ENCODE data around the gene RNGTT.
"Not testable (repeated sequence)": the region's sequence is repeated elsewhere in the genome, so short reads cannot be mapped to it uniquely, and the experiment has no call there.

The RNGTT gene

DNA sequence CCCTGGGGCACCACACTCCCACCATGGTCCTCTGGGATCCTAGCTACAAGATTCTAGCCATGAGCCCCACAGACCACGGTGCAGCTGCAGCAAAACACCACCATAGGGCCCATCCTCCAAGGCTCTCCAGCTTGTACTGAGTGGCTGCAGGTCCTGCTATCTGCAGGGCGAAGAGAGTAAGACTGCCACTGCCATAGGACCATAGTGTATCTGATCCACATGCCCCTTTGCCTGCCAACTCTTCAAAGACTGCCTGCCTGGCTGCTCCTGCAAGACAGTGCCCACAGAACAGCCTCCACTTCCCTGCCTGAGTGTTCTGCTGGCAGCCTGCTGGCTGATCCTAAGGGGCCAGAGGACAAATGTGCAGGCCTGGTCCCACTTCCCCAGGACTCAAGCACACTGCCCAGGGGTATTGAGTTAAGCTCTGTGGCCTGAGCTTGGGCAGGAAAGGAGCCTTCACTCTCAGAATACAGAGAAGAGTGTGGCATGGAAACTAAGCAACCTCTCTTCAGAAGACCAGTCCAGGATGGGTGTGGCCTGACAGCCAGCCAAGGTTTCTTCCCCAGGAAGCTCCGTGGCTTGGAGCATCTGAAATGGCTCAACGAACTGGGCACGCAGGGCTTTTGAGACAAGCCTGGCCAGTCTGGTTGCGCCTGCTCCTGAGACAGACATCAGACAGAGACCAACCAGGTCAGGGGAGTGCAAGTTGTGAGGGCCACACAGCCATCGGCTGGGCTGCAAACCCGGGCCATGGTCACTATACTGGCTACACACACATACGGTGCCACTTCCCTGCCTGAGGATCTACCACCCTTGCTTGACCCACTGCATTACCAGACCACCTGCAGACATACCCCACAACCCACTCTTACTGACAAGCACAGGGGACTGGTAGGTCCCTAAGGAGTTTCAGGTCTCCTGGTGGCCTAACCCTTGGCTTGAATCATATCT lies 54.5 kb downstream of the RNGTT start:
- DNase-seq = no peak

DNA sequence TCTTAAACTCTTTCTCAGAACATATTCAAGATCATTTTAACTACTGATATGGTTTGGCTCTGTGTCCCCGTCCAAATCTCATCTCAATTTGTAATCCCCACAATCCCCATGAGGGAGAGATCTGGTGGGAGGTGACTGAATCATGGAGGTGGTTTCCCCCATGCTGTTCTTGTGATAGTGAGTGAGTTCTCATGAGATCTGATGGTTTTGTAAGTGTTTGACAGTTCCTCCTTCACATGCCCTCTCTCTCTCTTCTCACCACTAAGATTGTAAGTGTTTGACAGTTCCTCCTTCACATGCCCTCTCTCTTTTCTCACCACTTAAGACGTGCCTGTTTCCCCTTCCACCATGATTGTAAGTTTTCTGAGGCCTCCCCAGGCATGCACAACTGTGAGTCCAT lies 56.3 kb downstream of the RNGTT start:
- not testable (repeated sequence) for DNase-seq

DNA sequence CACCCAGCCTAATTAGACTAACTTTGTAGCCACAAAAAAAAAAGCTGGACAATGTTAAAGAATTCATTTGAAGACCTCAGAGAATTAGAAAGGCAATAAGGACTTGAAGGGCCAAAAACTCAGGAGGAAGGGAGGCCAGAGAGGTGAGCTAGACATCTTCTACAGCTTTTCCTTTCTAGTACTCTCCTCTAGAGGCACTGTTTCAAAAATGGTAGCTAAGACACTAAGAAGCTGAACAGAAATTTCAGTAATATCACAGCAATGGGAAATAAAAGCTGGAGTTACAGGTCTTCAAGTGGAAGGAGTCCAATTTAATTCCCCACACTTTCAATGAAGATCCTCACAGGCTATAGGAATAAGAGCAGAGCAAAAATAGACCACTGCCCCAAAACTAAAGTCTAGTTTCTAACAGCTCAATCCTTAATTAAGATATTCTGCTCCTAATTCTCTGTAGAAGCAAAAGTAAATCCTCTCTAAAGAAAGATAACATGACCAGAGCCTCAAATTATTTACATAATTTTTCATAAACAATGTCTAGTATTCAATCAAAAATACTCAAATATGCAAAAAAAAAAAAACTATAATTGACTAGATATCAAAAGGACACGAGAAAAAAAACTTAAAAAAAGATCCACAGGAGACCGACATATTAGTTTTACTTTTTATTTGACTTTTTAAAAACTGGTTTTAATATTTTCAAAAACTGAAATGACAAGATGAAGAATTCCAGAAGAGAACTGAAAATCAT lies 63.7 kb downstream of the RNGTT start:
- DNase-seq = no peak

DNA sequence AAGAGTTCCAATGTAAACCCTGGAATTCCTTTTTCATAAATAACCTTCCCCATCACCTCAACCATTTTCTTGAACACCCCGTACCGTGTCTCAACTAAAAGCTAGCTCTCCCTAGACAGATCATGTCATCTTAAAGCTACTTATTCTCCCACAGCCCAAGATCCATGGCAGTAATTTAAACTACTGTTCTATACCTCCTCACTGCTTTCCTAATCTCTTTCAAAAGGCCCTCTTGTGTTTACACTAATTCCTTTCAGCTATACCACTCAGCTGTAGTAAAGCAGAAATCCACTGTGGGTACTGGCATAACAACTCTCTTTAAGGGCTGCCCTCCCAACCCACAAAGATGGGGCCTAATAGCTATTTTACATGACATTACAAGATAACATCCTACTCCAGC lies 67.5 kb downstream of the RNGTT start:
- DNase-seq = peak in 1 of 2 experiments; percentile 7

DNA sequence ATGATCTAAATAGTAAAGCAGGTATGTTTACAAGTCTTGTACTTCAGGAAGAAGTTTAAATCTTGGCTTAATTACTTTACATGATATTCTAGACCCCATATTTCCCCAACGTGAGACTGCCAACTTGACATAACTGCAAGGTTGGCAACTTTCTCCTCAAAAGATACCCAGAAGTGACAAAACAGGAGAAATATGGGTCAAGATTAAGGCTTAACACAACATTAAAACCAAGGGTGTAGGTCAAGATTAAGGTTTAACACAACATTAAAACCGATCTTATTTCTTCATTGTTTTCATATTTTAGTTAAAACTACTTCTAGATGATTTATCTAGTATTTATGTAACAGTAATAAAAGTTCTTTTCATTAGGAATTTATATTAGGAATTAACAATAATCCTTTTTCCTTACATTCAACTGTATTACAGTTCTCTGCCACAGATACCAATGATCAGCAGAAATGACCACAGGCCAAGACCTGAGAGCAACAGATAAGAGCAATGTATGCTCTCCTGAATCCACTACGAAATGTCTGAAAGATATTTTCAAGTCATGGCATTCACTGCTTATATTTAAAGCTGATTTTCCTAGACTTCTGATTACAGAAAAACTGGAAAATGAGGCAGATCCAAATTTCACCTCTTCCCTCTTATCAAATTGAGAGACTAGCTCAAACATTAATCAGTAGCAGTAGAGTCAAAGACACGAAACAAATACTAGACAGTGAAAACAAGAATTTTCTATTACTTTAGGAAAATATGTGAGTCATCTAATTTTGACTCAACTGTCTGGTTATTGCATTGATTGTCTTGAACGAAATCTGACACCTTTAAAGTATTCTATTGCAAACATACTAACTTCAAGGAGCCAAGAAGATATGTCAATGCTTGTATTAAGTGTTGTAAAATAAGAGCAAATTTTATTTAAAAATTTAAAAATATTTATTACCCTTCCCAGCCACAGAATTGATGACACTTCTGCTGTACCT lies 72.3 kb downstream of the RNGTT start:
- no peak for DNase-seq

DNA sequence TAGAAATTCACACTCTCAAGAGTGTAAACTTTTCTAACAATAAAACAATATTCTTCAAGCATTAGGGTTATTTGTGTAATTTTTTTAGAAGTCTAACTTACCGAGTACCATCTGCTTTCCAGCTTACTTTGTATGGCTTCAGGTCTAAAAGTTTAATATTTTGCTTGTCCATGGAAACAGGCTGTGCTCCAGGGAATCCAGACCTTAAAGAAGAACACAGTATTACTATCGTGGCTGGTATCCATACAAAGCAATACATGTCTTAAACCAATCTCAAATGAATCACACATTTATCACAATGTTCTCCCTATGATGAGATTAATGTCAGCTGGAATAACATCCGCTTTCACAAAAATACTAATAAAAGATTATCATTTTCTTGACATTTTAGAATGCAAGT lies 73.0 kb downstream of the RNGTT start:
- DNase-seq = no peak

DNA sequence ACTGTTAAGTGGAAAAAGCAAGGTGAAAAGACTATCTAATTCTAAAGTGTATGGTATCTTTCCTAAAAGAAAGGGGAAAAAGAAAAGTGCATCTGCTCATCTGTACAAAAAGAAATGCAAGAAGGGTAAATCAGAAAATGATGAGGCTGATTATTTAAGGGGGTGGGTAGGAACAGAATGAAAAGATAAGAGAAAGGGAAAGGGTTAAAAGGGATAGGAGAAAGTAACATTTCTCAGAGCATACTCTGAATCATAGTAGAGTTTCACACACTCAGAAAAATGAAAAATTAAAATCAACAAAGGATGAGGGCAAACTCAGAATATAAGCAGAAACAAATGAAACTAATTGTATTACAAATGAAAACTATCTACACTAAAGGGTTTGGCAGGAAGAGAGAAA lies 79.1 kb downstream of the RNGTT start:
- DNase-seq = no peak

DNA sequence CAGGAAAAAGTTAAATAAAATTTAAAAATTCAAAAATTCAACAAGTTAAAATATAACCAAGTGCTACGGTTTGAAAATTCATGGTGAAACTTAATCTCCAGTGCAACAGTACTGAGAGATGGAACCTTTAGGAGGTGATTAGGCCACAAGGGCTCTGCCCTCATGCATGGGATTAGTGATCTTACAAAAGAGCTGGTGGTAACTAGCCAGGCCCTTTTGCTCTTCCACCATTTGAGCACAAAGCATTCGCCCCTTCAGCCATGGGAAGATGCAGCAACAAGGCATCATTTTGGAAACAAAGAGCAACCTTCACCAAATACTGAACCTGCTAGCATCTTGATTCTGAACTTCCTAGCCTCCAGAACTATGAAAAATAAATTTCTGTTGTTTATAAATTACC lies 80.9 kb downstream of the RNGTT start:
- no peak for DNase-seq

DNA sequence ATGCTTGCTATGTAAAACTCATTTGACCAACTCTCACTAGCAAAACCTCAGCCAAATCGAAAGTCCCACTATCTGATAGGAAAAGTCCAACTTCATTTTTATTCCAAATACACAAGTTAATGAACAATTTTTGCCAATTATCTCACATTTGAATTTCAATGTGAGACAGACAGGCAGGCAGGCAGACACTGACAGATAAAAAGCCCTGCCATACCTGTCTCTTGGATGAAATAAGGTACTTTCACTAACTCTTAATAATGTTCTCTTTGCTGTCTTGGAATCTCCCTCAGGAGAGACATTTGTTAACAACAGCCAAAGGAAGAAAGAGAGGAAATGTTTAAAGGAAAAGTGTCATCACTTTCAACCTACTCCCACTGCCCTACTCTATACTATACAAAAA lies 82.0 kb downstream of the RNGTT start:
- DNase-seq = no peak

DNA sequence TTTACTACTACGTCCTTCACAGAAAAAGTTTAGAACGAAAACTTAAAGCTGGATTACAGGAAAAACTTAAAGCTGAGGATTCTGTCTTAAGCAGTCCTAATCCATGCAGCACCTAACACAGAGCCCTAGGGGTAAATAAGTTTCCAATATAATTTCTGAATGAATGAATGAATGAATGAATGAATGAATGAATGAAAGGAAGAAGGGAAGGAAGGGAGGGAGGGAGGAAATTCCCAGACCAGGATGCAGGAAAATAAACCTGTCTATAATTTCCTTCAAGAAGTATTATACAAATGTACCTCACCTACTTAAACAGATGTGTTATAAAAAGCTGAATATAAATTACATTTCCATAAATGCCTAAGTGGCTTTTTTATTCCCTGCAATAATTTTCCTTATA lies 83.4 kb downstream of the RNGTT start:
- no peak for DNase-seq

DNA sequence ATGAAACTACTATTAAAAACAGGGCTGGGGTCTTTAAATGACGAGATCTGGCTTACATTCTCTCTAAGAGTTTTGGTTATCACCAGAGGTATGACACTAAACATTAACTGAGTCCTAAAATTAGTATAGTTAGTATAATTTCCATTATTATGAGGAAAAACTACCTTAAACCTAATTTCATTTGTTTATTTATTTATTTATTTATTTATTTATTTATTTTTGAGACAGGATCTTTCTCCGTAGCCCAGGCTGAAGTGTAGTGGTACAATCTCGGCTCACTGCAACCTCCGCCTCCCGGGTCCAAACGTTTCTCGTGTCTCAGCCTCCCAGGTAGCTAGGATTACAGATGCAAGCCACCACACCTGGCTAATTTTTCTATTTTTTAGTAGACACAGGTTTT lies 85.5 kb downstream of the RNGTT start:
- DNase-seq = no peak

DNA sequence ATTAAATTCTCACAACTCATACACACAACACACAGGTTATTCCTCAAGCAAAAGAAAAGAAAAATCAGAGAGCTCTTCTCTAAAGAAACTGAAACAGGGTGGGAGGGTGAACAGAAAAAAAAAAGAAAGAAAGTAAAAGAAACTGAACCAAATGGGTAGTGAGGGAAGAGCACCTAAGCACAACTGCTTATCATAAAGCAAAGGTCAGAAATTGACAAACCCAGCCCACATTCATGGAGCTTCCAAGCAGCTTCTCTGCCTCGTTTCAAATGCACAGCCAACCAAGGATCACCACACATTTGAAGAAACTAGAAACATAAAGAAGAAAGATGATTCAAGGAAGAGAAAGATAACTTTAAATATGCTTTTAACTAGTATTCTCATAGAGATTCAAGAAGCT lies 90.5 kb downstream of the RNGTT start:
- DNase-seq = no peak

DNA sequence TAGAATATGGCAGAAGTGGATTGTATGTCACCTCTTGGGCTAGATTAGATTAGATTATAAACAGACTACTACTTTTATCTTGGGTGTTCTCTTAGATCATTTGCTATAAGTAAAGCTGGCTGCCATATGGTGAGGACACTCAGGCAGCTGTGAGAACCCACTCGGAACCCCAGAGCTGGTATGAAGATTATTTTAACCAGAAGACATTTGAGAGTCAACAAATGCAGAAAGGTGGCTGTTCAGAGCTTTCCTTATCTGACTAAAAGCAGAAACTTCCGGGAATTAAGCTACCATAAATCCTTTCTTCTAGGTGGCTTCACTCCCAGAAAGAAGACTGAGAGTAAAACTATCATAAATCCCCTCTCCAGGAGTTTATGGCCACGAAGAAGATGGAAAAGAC lies 91.9 kb downstream of the RNGTT start:
- peak; percentile 69 to 93 for DNase-seq

DNA sequence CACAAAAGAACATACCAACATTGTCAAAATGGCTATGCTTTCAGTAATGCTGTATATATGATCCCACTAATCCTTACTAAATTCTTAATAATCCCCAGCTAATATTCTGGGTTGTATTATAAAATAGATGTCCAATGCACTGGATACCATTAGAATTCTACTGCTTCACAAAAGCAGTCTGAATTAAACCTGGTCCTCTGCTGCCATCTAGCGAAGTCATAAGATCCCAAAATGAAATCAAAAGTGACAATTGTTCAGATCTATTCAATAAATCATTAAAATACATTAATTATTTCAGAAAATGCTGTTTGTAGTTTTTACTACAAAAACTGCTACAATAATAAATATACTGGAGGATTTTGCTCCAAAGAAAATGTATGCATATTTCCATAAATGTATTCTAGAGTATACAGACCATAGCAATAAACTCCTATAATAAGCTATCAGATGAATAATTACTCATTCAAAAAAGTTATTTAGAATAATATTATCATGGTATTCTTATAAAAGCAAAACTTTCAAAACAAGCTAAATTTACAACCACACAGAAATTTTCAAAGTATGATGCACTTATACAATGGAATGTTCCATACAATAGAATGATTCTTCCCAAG lies 92.6 kb downstream of the RNGTT start:
- DNase-seq = peak; percentile 51 to 82

DNA sequence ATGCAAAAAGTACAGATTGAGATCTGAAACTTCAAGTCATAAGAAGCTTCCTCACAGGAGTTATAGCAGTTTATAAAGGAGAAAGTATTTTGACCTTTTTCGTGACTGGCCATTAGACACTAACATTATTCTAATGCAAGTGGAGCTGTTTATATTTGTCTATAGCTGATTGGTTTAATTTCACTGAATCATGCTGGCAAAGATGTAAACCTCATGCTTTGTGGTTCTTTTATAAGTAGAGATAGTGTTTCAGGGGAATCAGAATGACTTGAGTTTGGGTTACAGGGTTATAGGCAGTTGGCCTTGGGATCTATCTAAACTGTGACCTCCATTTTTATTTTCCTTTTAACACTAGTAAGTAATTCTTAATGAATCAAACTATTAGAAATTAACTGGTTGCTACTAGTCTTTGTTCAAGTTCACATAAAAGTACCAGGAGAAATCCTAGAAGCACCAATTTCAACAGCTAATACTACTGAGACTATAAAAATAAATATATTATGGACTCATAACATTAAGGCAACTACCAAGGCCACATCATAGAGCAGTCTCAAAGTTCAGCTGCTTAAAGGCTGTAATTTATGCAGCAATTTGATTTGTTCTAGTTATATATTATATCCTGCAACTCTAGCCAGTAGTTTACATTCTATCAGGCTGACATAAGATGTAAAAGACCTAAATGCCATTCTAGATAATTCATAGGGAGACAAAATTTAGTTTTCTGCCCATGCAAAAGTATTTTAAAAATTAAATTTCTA lies 94.0 kb downstream of the RNGTT start:
- DNase-seq = no peak

DNA sequence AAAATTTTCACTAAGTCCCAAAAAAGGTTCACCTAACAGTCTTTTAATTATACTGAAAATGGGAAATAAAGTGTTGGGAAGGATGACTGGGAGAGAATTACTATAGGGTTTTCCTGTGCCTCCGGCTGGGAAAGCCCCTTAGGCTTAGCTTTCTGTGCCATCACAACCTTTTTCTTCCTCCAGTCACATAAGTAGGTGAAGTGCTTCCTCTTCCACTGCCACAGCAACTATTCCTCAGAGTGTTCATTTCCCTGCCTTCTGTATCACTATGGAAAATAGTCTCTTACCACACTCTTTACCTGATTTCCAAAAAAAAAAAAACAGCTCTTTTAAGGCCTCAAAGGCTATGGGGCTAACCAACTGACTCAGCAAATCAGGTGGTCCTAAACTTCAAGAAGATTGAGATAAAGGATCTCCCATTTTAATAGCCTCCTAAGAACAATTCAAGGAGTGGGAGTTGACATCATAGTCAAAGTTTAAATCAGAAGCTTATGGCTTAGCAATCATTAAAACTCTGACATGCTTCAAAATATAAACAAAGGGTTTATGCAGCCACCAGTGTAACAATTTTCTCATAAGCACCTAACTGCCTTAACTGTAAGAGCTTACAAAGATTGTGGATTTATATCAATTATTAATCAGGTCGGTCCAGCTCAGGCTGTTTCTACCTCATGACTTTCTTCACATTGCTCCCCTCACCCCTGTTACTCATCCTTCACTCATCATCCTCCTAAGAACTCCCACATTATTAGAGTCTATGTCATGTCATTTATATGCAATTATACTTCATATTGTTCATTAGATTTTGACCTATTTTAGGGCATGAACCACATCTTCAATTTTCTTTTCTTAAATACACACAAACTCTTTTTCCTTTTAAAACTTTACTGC lies 95.3 kb downstream of the RNGTT start:
- no peak for DNase-seq

DNA sequence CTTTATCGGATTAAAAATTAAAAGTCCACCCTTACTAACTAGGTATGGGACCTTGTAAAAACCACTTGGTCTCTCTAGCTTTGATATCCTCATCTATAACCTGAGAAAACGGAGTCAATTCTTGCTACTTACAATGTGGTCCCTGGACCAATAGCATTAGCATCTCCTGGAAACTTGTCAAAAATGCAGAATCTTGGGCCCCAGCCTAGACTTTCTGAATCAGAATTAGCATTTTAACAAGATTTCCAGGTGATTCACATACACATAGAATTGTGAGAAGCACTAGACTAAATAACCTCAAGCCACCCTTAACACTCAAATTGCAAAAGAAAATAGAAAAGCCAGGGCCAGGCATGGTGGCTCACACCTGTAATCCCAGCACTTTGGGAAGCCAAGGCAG lies 96.6 kb downstream of the RNGTT start:
- DNase-seq = no peak

DNA sequence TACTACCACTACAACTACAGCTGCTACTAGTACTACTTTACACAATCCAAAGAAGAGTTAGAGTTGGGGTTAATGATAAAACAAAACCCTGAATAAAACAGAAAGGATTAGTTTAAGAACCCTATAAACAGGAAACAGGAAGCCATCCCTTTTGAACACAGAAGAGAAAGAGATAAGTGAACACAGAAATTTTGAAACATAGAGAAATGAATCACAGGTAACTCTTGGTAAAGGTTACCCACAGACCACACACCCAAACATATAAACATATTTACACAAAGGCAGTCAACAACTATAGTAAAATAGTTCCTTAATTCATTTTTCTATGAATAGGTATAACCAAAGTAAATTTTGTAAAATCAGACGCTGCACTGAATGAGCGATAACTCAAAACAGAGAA lies 98.1 kb downstream of the RNGTT start:
- no peak for DNase-seq

DNA sequence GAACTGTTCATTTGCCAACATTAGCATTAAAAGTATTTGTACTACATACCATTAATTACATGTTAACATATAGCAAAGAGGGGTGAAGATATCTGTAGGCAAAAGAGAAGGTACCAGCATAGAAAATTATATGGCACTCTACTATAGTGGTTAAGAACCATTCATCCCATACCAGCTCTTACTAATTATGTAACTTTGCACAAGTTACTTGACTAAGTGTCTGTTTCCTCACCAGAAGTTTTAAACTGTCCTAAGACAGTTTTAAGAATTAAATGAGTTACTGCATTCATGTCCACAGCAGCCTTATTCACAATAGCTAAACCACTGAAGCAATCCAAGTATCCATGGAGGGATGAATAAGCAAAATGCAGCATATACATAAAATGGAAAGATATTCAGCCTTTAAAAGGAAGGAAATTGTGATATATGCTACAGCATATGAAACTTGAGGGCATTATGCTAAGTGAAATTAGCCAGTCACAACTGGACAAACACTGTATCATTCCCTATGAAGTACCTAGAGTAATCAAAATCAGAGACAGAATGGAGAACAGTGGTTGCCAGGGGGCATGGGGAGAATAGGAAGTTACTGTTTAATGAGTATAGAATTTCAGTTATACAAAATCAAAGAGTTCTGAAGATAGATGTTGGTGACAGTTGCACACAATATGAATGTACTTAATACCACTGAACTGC lies 98.9 kb downstream of the RNGTT start:
- DNase-seq = no peak

DNA sequence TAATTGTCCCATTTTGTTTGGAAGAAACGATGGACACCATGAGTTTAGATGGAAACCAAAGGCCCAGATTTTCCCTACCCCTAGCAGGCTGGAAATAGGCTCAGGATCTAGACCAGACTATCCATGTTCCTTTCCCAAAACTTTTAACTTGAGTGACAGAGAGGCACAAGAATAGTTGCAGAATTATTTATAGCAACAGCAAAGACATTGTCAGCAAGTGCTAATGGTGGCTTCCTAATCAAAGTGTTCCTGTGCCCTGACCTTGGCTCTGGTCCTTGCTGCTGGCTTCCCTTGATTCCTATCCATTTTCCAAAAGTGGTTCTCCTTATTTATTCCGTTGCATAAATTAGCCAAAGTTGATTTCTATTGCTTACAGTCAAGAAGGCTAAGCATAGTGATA lies 103.1 kb downstream of the RNGTT start:
- DNase-seq = no peak
